PFSK-1 (cell line): ENCODE data around the gene GUCD1.

Experiments used
- POLR2AphosphoS5 ChIP-seq: IDR thresholded peaks from 2 replicates; pipeline ENCODE4 v1.6.1; 2012; ENCODE audit warnings: low read depth, mild to moderate bottlenecking, control low read depth, low read length, moderate library complexity
- SIN3A ChIP-seq: IDR thresholded peaks from 2 replicates; pipeline ENCODE4 v1.6.1; 2012; ENCODE audit warnings: mild to moderate bottlenecking, low read length, moderate library complexity, borderline replicate concordance; ENCODE audit not compliant: insufficient read depth
- TAF1 ChIP-seq: IDR thresholded peaks from 2 replicates; pipeline ENCODE4 v1.6.1; 2012; ENCODE audit warnings: low read length, control low read depth, borderline replicate concordance; ENCODE audit not compliant: insufficient read depth
- TF ChIP-seq, protein P1 (sequence below), 2 experiments: IDR thresholded peaks; 2 replicates each; pipeline versions ENCODE4 v1.6.1 to v1.8.0; 2011 to 2012; ENCODE audit warnings: low read depth in 2 of 2, low read length in 2 of 2, control low read depth in 1 of 2, inconsistent platforms in 1 of 2, mild to moderate bottlenecking in 1 of 2, moderate library complexity in 1 of 2; ENCODE audit not compliant: insufficient read depth in 1 of 2

GRCh38 chr22:24542641-24543040 is 12.3 kb downstream of the GUCD1 start:
- TF ChIP-seq, protein P1, sequence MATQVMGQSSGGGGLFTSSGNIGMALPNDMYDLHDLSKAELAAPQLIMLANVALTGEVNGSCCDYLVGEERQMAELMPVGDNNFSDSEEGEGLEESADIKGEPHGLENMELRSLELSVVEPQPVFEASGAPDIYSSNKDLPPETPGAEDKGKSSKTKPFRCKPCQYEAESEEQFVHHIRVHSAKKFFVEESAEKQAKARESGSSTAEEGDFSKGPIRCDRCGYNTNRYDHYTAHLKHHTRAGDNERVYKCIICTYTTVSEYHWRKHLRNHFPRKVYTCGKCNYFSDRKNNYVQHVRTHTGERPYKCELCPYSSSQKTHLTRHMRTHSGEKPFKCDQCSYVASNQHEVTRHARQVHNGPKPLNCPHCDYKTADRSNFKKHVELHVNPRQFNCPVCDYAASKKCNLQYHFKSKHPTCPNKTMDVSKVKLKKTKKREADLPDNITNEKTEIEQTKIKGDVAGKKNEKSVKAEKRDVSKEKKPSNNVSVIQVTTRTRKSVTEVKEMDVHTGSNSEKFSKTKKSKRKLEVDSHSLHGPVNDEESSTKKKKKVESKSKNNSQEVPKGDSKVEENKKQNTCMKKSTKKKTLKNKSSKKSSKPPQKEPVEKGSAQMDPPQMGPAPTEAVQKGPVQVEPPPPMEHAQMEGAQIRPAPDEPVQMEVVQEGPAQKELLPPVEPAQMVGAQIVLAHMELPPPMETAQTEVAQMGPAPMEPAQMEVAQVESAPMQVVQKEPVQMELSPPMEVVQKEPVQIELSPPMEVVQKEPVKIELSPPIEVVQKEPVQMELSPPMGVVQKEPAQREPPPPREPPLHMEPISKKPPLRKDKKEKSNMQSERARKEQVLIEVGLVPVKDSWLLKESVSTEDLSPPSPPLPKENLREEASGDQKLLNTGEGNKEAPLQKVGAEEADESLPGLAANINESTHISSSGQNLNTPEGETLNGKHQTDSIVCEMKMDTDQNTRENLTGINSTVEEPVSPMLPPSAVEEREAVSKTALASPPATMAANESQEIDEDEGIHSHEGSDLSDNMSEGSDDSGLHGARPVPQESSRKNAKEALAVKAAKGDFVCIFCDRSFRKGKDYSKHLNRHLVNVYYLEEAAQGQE (IDR thresholded peaks at IDR 0.05; ENCODE audit: insufficient read depth in 1 of 2, low read depth in 2 of 2, low read length in 2 of 2) = no peak
- TF ChIP-seq TAF1 (no peak), POLR2AphosphoS5 (no peak), SIN3A (no peak)
